Natural killer cell (primary cell): Measurements from ENCODE around the gene AOX1. TPM values are rescaled to one million over a fixed set of nuclear protein-coding genes. Genes with fewer than 3 reads are reported as not detected.

Experiments used
- ATAC-seq, 3 donors: fragments of 150-1000 bp in 2 of 3; fragments of 200-7000 bp in 1 of 3; cut with Tn5 transposase; 1 replicate in 1 of 3; 2 replicates in 2 of 3; pipeline ENCODE4 v1.10.0; 2021; ENCODE audit warnings: mild to moderate bottlenecking in 2 of 3, moderate library complexity in 2 of 3
- DNase-seq, 2 donors: peaks; one replicate each; pipeline versions ENCODE4 v3.0.0 to v3.0.0-alpha.2; 2013 to 2021; ENCODE audit warnings: mixed read lengths in 1 of 2
- H3K27ac ChIP-seq: one replicate; pipeline ENCODE4 v1.5.1; 2013; ENCODE audit warnings: mild to moderate bottlenecking, low read length
- H3K27me3 ChIP-seq: one replicate; pipeline ENCODE4 v1.6.1; 2013; ENCODE audit warnings: low read length; ENCODE audit not compliant: control insufficient read depth, insufficient read depth
- H3K36me3 ChIP-seq: one replicate; pipeline ENCODE4 v1.6.1; 2013; ENCODE audit warnings: low read length; ENCODE audit not compliant: control insufficient read depth, insufficient read depth
- H3K4me1 ChIP-seq: one replicate; pipeline ENCODE4 v1.6.1; 2013; ENCODE audit warnings: low read length; ENCODE audit not compliant: control insufficient read depth, insufficient read depth
- H3K4me3 ChIP-seq: one replicate; pipeline ENCODE4 v1.5.1; 2013; ENCODE audit warnings: low read length
- H3K9me3 ChIP-seq: one replicate; pipeline ENCODE4 v1.6.1; 2013; ENCODE audit warnings: low read length; ENCODE audit not compliant: control insufficient read depth, insufficient read depth
- H3K27ac Mint-ChIP-seq, 2 donors: one replicate each; pipeline ENCODE4 v1.8.0; 2022; ENCODE audit warnings: mild to moderate bottlenecking in 2 of 2, mixed read lengths in 2 of 2, moderate library complexity in 1 of 2
- H3K27me3 Mint-ChIP-seq, 2 donors: one replicate each; pipeline ENCODE4 v1.8.0; 2022; ENCODE audit warnings: low read depth in 2 of 2, mixed read lengths in 2 of 2
- H3K36me3 Mint-ChIP-seq: one replicate; pipeline ENCODE4 v1.8.0; 2022; ENCODE audit warnings: mixed read lengths
- H3K4me1 Mint-ChIP-seq, 2 donors: one replicate each; pipeline ENCODE4 v1.8.0; 2022; ENCODE audit warnings: mixed read lengths in 2 of 2
- H3K4me3 Mint-ChIP-seq: one replicate; pipeline ENCODE4 v1.8.0; 2022; ENCODE audit warnings: mild to moderate bottlenecking, moderate library complexity, mixed read lengths
- H3K9me3 Mint-ChIP-seq, 2 donors: one replicate each; pipeline ENCODE4 v1.8.0; 2022; ENCODE audit warnings: mixed read lengths in 2 of 2
- WGBS: methylation state at CpG from one replicate; pipeline ENCODE4 v1.1.7; 2013; ENCODE audit warnings: missing lambda C conversion rate; ENCODE audit not compliant: insufficient coverage; 5-methylcytosine and 5-hydroxymethylcytosine counted together
- intact Hi-C: fragments of 100-400 bp; cut with micrococcal nuclease; formaldehyde crosslinking; loops from one replicate; pipeline ENCODE4 v1.14.2; 2022
- total RNA-seq, 4 donors: library from RNA; stranded (reverse); fragments of 120-200 nt in 1 of 4; gene quantifications; one replicate each; pipeline versions ENCODE4 v1.2.3 to v1.2.4, GENCODE V29; 2013 to 2022
- TF ChIP-seq, protein P1 (sequence below): fragments of 200-600 bp; IDR thresholded peaks from one replicate; pipeline ENCODE4 v1.8.0; 2022; ENCODE audit warnings: antibody characterized with exemption

AOX1 gene
- total RNA-seq, 3 donors from 2014 or later (not counting 1 experiment from before 2014, with no cell fraction given) = not detected

DNA sequence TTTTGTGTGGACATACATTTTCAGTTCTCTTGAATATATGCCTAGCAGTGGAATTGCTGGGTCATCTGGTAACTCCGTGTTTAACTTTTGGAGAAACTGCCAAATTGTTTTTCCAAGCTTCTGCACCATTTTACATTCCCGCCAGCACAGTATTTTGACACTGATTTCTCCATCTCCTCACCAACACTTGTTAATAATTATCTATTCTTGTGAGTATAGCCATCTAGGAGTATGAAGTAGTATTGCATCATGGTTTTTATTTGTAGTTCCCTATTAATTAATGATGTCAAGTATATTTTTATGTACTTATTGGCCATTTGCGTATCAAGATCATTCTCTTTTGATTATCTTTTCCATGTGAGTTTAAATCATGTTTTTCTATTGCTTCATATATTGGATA, 17.9 kb upstream of the AOX1 start:
- intact Hi-C loops = no loop called here
- Mint-ChIP-seq H3K4me3 (no peak overlapping the region), H3K27me3 (no peaks in the 10 kb centered on the region), H3K27ac (no peak overlapping the region), H3K9me3 (no peaks in the 10 kb centered on the region), H3K36me3 (peaks cover 8% of the 10 kb centered on the region), H3K4me1 (no peaks in the 10 kb centered on the region)
- Histone ChIP-seq H3K9me3 (no peaks in the 10 kb centered on the region), H3K4me1 (no peaks in the 10 kb centered on the region), H3K27ac (no peak overlapping the region), H3K4me3 (no peak overlapping the region), H3K27me3 (no peaks in the 10 kb centered on the region), H3K36me3 (no peaks in the 10 kb centered on the region)
- DNase-seq = no peak
- ATAC-seq = no peak
- 100% methylated on average over 1 of the region's 3 CpGs for WGBS
- TF ChIP-seq, protein P1, sequence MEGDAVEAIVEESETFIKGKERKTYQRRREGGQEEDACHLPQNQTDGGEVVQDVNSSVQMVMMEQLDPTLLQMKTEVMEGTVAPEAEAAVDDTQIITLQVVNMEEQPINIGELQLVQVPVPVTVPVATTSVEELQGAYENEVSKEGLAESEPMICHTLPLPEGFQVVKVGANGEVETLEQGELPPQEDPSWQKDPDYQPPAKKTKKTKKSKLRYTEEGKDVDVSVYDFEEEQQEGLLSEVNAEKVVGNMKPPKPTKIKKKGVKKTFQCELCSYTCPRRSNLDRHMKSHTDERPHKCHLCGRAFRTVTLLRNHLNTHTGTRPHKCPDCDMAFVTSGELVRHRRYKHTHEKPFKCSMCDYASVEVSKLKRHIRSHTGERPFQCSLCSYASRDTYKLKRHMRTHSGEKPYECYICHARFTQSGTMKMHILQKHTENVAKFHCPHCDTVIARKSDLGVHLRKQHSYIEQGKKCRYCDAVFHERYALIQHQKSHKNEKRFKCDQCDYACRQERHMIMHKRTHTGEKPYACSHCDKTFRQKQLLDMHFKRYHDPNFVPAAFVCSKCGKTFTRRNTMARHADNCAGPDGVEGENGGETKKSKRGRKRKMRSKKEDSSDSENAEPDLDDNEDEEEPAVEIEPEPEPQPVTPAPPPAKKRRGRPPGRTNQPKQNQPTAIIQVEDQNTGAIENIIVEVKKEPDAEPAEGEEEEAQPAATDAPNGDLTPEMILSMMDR = no peak

DNA sequence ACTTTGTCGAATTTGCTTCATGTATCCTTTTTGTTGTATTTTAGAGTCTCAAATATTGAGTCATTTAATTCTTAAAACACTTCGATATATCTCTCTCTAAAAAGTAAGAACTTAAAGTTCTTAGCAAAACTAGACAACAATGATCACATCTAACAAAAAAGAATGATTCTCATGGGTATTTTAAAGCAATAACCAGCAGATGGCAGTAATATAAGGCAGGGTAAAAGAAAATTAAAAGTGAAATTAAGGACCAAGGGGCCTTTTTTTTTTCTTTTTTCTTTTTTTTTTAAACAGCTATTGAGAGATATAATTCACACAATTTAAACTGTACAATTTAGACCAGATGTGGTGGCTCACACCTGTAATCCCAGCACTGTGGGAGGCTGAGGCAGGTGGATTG, 9.9 kb upstream of the AOX1 start:
- peak in 1 of 2 donors; percentile 28 for DNase-seq
- Histone ChIP-seq H3K9me3 (no peaks in the 10 kb centered on the region), H3K27me3 (no peaks in the 10 kb centered on the region), H3K27ac (no peak overlapping the region), H3K36me3 (no peaks in the 10 kb centered on the region), H3K4me1 (no peaks in the 10 kb centered on the region), H3K4me3 (no peak overlapping the region)
- no peaks in the 10 kb centered on the region for H3K27me3 Mint-ChIP-seq
- WGBS = 100% methylated on average over 1 of the region's 2 CpGs
- H3K4me1 Mint-ChIP-seq = no peaks in the 10 kb centered on the region
- peak in 2 of 3 donors; percentile 41 to 44 for ATAC-seq
- no peak overlapping the region for H3K4me3 Mint-ChIP-seq
- peaks cover 8% of the 10 kb centered on the region for H3K36me3 Mint-ChIP-seq
- H3K27ac Mint-ChIP-seq = no peak overlapping the region
- H3K9me3 Mint-ChIP-seq = no peaks in the 10 kb centered on the region
- TF ChIP-seq, protein P1 = peak; percentile 42
- intact Hi-C loops = loop anchor here (5.0 to 10.0 kb wide), 2 partner anchors 139 to 161 kb away; no protein-coding TSS in a partner anchor

DNA sequence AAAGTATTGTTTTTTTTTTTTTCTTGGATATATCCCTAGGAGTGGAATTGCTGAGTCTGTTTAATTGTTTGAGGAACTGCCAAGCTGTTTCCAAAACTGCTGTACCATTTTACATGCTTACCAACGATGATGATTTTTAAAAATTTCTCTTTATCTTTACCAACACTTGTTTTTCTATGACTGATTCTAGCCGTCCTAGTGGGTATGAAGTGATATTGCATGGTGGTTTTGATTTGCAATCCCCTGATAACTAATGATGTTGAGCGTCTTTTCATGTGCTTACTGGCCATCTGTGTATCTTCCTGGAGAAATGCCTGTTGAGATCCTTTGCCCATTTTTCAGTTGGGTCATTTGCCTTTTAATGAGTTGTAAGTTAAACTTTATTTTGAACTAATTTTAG, 8.8 kb upstream of the AOX1 start:
- Mint-ChIP-seq H3K27me3 (no peaks in the 10 kb centered on the region), H3K4me1 (no peaks in the 10 kb centered on the region), H3K36me3 (no peaks in the 10 kb centered on the region), H3K9me3 (no peaks in the 10 kb centered on the region), H3K4me3 (no peak overlapping the region), H3K27ac (no peak overlapping the region)
- H3K4me1 ChIP-seq = no peaks in the 10 kb centered on the region
- WGBS = 95% methylated on average over 2 of the region's 3 CpGs
- H3K27me3 ChIP-seq = no peaks in the 10 kb centered on the region
- TF ChIP-seq, protein P1 = no peak
- ATAC-seq (no peak), DNase-seq (no peak)
- H3K4me3 ChIP-seq = no peak overlapping the region
- no peaks in the 10 kb centered on the region for H3K36me3 ChIP-seq
- H3K27ac ChIP-seq = no peak overlapping the region
- intact Hi-C loops = loop anchor here (5.0 to 10.0 kb wide), 2 partner anchors 138 to 160 kb away; no protein-coding TSS in a partner anchor
- no peaks in the 10 kb centered on the region for H3K9me3 ChIP-seq

DNA sequence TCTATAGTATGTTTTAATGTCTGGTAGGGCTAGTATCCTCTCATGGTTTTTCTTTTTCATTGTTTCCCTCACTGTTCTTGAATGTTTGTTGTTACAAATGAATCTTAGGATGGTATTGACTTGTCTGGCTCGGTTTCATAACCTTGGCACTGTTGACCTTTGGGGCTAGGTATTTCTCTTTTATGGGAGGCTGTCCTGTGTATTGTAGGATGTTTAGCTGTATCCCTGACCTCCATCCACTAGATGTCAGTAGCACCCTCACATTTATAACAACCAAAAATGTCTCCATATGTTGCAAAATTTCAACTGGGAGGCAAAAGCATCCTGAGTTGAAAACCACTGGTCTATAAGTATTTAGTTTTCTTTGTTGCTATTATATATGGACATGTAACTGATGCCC, 7.0 kb upstream of the AOX1 start:
- WGBS = 83% methylated on average over 1 of the region's 1 CpG
- ATAC-seq = peak; percentile 46 to 49 (median 47)
- TF ChIP-seq, protein P1 = peak; percentile 20
- no peaks in the 10 kb centered on the region for H3K4me1 ChIP-seq
- no peaks in the 10 kb centered on the region for H3K27me3 ChIP-seq
- no peak overlapping the region for H3K4me3 ChIP-seq
- Mint-ChIP-seq H3K9me3 (no peaks in the 10 kb centered on the region), H3K4me1 (no peaks in the 10 kb centered on the region), H3K4me3 (no peak overlapping the region), H3K36me3 (no peaks in the 10 kb centered on the region), H3K27me3 (no peaks in the 10 kb centered on the region), H3K27ac (no peak overlapping the region)
- H3K9me3 ChIP-seq = no peaks in the 10 kb centered on the region
- intact Hi-C loops = loop anchor here (5.0 to 10.0 kb wide), 2 partner anchors 136 to 159 kb away; no protein-coding TSS in a partner anchor
- peak in 1 of 2 donors; percentile 50 for DNase-seq
- H3K27ac ChIP-seq = no peak overlapping the region
- H3K36me3 ChIP-seq = no peaks in the 10 kb centered on the region
